IMR-90 (cell line): ENCODE data around the gene MCTP1. TPM values are rescaled to one million over a fixed set of nuclear protein-coding genes. Genes with fewer than 3 reads are reported as not detected.

Experiments used
- ATAC-seq: fragments of 200-7000 bp; cut with Tn5 transposase; 2 replicates; pipeline ENCODE4 v1.9.1; 2020; ENCODE audit warnings: low read depth, mild to moderate bottlenecking, moderate library complexity
- BruUV-seq: library from RNA; stranded (reverse); fragments of 400-500 nt; replicated peaks from 2 replicates; lab custom pipeline; 2021; lab: Mats Ljungman, UMichigan
- CTCF ChIA-PET: fragments of 300-600 bp; formaldehyde crosslinking; extraction: SDS; loops from one replicate; lab custom pipeline; 2021; ENCODE audit warnings: antibody characterized with exemption; lab: Yijun Ruan, JAX
- POLR2A ChIA-PET: fragments of 300-600 bp; sonication (Branson Sonifier 250); formaldehyde crosslinking; loops from one replicate; lab custom pipeline; 2022; ENCODE audit warnings: antibody characterized with exemption; ENCODE audit not compliant: unreplicated experiment; lab: Charles Lee
- DNase-seq: peaks from one replicate; pipeline ENCODE4 v3.0.0; 2013
- H2AFZ ChIP-seq: replicated peaks from 2 replicates; pipeline ENCODE3; 2013; ENCODE audit warnings: low read length, mild to moderate bottlenecking; ENCODE audit not compliant: poor library complexity
- H2AK5ac ChIP-seq: 2 replicates; pipeline ENCODE4 v1.6.1; 2013; ENCODE audit warnings: low read depth, low read length, inconsistent platforms
- H2AK9ac ChIP-seq: replicated peaks from 2 replicates; pipeline ENCODE3; 2013; ENCODE audit warnings: mild to moderate bottlenecking, low read depth, low read length, moderate library complexity; ENCODE audit not compliant: poor library complexity
- H2BK120ac ChIP-seq: 2 replicates; pipeline ENCODE4 v1.6.1; 2013; ENCODE audit warnings: low read depth, low read length, inconsistent platforms
- H2BK15ac ChIP-seq: 3 replicates; pipeline ENCODE4 v1.6.1; 2013; ENCODE audit warnings: low read depth, low read length, inconsistent platforms
- H2BK20ac ChIP-seq: 2 replicates; pipeline ENCODE4 v1.6.1; 2013; ENCODE audit warnings: low read depth, mild to moderate bottlenecking, inconsistent platforms, low read length, moderate library complexity
- H2BK5ac ChIP-seq: 2 replicates; pipeline ENCODE4 v1.6.1; 2013; ENCODE audit warnings: mild to moderate bottlenecking, low read depth, low read length, inconsistent platforms; ENCODE audit not compliant: poor library complexity, severe bottlenecking
- H3K14ac ChIP-seq: replicated peaks from 2 replicates; pipeline ENCODE4 v1.6.1; 2013; ENCODE audit warnings: low read depth, low read length, inconsistent platforms
- H3K18ac ChIP-seq: 2 replicates; pipeline ENCODE4 v1.6.1; 2013; ENCODE audit warnings: low read depth, low read length, control low read depth
- H3K23ac ChIP-seq: 2 replicates; pipeline ENCODE4 v1.6.1; 2013; ENCODE audit warnings: low read depth, low read length, inconsistent platforms
- H3K27ac ChIP-seq: 2 replicates; pipeline ENCODE4 v1.5.1; 2013; ENCODE audit warnings: mild to moderate bottlenecking, control low read depth, low read length; ENCODE audit not compliant: insufficient read depth
- H3K27me3 ChIP-seq: 2 replicates; pipeline ENCODE4 v1.6.1; 2013; ENCODE audit warnings: low read length; ENCODE audit not compliant: control insufficient read depth, insufficient read depth
- H3K36me3 ChIP-seq: 2 replicates; pipeline ENCODE4 v1.6.1; 2013; ENCODE audit warnings: low read length, mixed read lengths; ENCODE audit not compliant: control insufficient read depth, insufficient read depth
- H3K4ac ChIP-seq: 2 replicates; pipeline ENCODE4 v1.6.1; 2013; ENCODE audit warnings: low read depth, low read length, inconsistent platforms
- H3K4me1 ChIP-seq: 2 replicates; pipeline ENCODE4 v1.6.1; 2013; ENCODE audit warnings: low read length, mixed read lengths; ENCODE audit not compliant: control insufficient read depth, insufficient read depth
- H3K4me2 ChIP-seq: 2 replicates; pipeline ENCODE4 v1.6.1; 2013; ENCODE audit warnings: low read depth, mild to moderate bottlenecking, control low read depth, low read length, moderate library complexity
- H3K4me3 ChIP-seq: 2 replicates; pipeline ENCODE4 v1.5.1; 2013; ENCODE audit warnings: low read depth, mild to moderate bottlenecking, control low read depth, low read length, moderate library complexity; ENCODE audit not compliant: insufficient read depth
- H3K56ac ChIP-seq: 2 replicates; pipeline ENCODE4 v1.6.1; 2013; ENCODE audit warnings: low read length, inconsistent platforms; ENCODE audit not compliant: insufficient read depth; ENCODE audit errors: extremely low read depth
- H3K79me1 ChIP-seq, 2 experiments: 2 replicates each; pipeline ENCODE4 v1.6.1; 2013; ENCODE audit warnings: low read length in 2 of 2, inconsistent platforms in 1 of 2, low read depth in 1 of 2
- H3K9ac ChIP-seq: 2 replicates; pipeline ENCODE4 v1.6.1; 2013; ENCODE audit warnings: low read depth, low read length, control low read depth
- H3K9me1 ChIP-seq: 2 replicates; pipeline ENCODE4 v1.6.1; 2013; ENCODE audit warnings: low read length, inconsistent platforms; ENCODE audit not compliant: insufficient read depth
- H3K9me3 ChIP-seq: 2 replicates; pipeline ENCODE4 v1.6.1; 2013; ENCODE audit warnings: low read length; ENCODE audit not compliant: control insufficient read depth, insufficient read depth
- H4K20me1 ChIP-seq: 2 replicates; pipeline ENCODE4 v1.6.1; 2013; ENCODE audit warnings: low read length, inconsistent platforms; ENCODE audit not compliant: insufficient read depth
- H4K5ac ChIP-seq: 2 replicates; pipeline ENCODE4 v1.6.1; 2013; ENCODE audit warnings: mild to moderate bottlenecking, low read depth, low read length, control low read depth
- H4K8ac ChIP-seq, 2 experiments: 2 replicates each; pipeline ENCODE4 v1.6.1; 2013; ENCODE audit warnings: low read depth in 2 of 2, low read length in 2 of 2, control low read depth in 1 of 2, inconsistent platforms in 1 of 2
- H4K91ac ChIP-seq: 2 replicates; pipeline ENCODE4 v1.6.1; 2013; ENCODE audit warnings: low read depth, low read length, inconsistent platforms; ENCODE audit not compliant: insufficient read depth
- BHLHE40 ChIP-seq: fragments of 150-350 bp; IDR thresholded peaks from 2 replicates; pipeline ENCODE4 v1.6.1; 2016; ENCODE audit warnings: mild to moderate bottlenecking, low read depth, low read length
- CEBPB ChIP-seq: IDR thresholded peaks from 2 replicates; pipeline ENCODE4 v1.6.1; 2012; ENCODE audit warnings: low read depth, low read length, improper control_type of control experiment
- FOS ChIP-seq: fragments of 150-350 bp; IDR thresholded peaks from 2 replicates; pipeline ENCODE4 v1.6.1; 2016; ENCODE audit warnings: low read depth, low read length
- MAFK ChIP-seq: IDR thresholded peaks from 2 replicates; pipeline ENCODE4 v1.6.1; 2012; ENCODE audit warnings: low read depth, low read length, improper control_type of control experiment
- POLR2A ChIP-seq: IDR thresholded peaks from 2 replicates; pipeline ENCODE4 v1.6.1; 2012; ENCODE audit warnings: mild to moderate bottlenecking, low read depth, low read length
- RCOR1 ChIP-seq: IDR thresholded peaks from 2 replicates; pipeline ENCODE4 v1.6.1; 2012; ENCODE audit warnings: mild to moderate bottlenecking, low read length, improper control_type of control experiment; ENCODE audit not compliant: insufficient replicate concordance
- RFX5 ChIP-seq: IDR thresholded peaks from 2 replicates; pipeline ENCODE4 v1.8.0; 2012; ENCODE audit warnings: low read depth, mild to moderate bottlenecking, low read length, moderate library complexity
- SMC3 ChIP-seq: fragments of 150-350 bp; IDR thresholded peaks from 2 replicates; pipeline ENCODE4 v1.6.1; 2016; ENCODE audit warnings: low read depth, mild to moderate bottlenecking, antibody characterized with exemption, low read length, moderate library complexity
- dilution Hi-C: fragments of 300-500 bp; cut with HindIII; formaldehyde crosslinking; loops from one replicate; pipeline ENCODE4 v1.14.3; 2018; ENCODE audit warnings: low sequenced_read_pairs; ENCODE audit not compliant: unreplicated experiment
- in situ Hi-C: fragments of 300-500 bp; cut with MboI; formaldehyde crosslinking; loops from 3 replicates; pipeline ENCODE4 v1.14.3; 2019; ENCODE audit warnings: low sequenced_read_pairs, inconsistent platforms, mixed read lengths
- intact Hi-C: fragments of 100-400 bp; cut with micrococcal nuclease; formaldehyde crosslinking; loops from 2 replicates; pipeline ENCODE4 v1.10.0; 2022
- polyA plus RNA-seq, 3 experiments: library from polyadenylated mRNA; depleted of rRNA; stranded (reverse); fragments of >200 nt; gene quantifications; 2 replicates each; pipeline ENCODE4 v1.2.3, GENCODE V29; 2012; ENCODE audit warnings: low replicate concordance in 1 of 3
- total RNA-seq: library from RNA; depleted of rRNA; stranded (reverse); fragments of >200 nt; gene quantifications from 2 replicates; pipeline ENCODE4 v1.2.3, GENCODE V29; 2012
- TF ChIP-seq, protein P1 (sequence below): fragments of 150-350 bp; IDR thresholded peaks from 2 replicates; pipeline ENCODE4 v1.6.1; 2017; ENCODE audit warnings: mild to moderate bottlenecking, antibody characterized with exemption, low read length, low read depth

Gene MCTP1
- total and polyA plus RNA-seq, 2 of the 4 experiments (the other 2 are of a cell fraction) = 0.21 TPM; not detected in 1

DNA sequence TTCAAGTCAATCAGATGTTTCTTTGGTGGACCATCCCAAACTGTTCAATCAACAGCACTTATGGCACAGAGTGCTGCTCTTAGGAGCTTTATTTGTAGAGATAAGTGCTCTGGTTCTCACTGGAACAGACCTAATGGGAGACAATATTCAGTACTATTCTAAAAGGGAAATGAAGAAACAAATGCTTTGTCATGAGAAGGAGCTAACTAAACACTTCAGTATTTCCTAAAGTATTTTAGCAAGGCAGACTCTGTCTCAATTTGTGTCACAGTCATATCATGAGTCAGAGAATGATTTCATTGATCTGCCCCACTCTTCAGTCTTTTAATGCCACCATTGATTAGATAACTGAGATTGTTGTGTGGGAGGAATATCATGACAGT is 491.1 kb downstream of the MCTP1 start:
- Histone ChIP-seq H2AFZ (no peak overlapping the region), H2BK15ac (no peak overlapping the region; the same call in 2 of the 3 replicates), H3K9me3 (no peaks in the 10 kb centered on the region), H3K4me3 (no peak overlapping the region), H3K36me3 (no peaks in the 10 kb centered on the region), H3K23ac (no peak overlapping the region), H3K56ac (peak overlapping the region; percentile 30), H3K4ac (peak overlapping the region; percentile 71; the same call in 1 of the 2 replicates), H2BK5ac (peak overlapping the region; percentile 81), H3K18ac (peak overlapping the region; percentile 88; the same call in 1 of the 2 replicates), H4K5ac (no peak overlapping the region), H2BK120ac (peak overlapping the region; percentile 76; the same call in 1 of the 2 replicates), H3K4me1 (peaks cover 6% of the 10 kb centered on the region; the same call in 1 of the 2 replicates), H3K79me1 (no peaks in the 10 kb centered on the region), H3K27ac (no peak overlapping the region), H4K20me1 (no peaks in the 10 kb centered on the region), H4K8ac (peak overlapping the region in 1 of 2 experiments; percentile 41; a peak in 1 of 4 replicates), H3K27me3 (no peaks in the 10 kb centered on the region), H2AK9ac (no peak overlapping the region), H3K9me1 (peaks cover 7% of the 10 kb centered on the region), H3K14ac (peak overlapping the region; percentile 69), H4K91ac (no peak overlapping the region), H3K9ac (no peak overlapping the region), H2BK20ac (peak overlapping the region; percentile 48; the same call in 1 of the 2 replicates), H3K4me2 (peak overlapping the region; percentile 51; the same call in 1 of the 2 replicates), H2AK5ac (no peak overlapping the region)
- ATAC-seq (peak; percentile 60), DNase-seq (peak; percentile 43)
- TF ChIP-seq SMC3 (no peak), MAFK (no peak), CEBPB (peak; percentile 49; the same call in 1 of the 2 replicates), FOS (peak; percentile 59), RFX5 (no peak), POLR2A (no peak), RCOR1 (no peak), BHLHE40 (no peak)
- TF ChIP-seq, protein P1, sequence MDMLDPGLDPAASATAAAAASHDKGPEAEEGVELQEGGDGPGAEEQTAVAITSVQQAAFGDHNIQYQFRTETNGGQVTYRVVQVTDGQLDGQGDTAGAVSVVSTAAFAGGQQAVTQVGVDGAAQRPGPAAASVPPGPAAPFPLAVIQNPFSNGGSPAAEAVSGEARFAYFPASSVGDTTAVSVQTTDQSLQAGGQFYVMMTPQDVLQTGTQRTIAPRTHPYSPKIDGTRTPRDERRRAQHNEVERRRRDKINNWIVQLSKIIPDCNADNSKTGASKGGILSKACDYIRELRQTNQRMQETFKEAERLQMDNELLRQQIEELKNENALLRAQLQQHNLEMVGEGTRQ = no peak
- ChIA-PET POLR2A (no interaction called here), CTCF (no interaction called here)
- BruUV-seq = no TSS peak
- intact Hi-C loops (no loop called here), in situ Hi-C loops (no loop called here), dilution Hi-C loops (no loop called here)
